HL-60/S4 treated with phorbol 12-myristate 13-acetate at 8.2 ng/mL for 4 days and 3 days (cell line): Measurements from ENCODE around the gene PHACTR3.
"Not testable (repeated sequence)": the region's sequence is repeated elsewhere in the genome, so short reads cannot be mapped to it uniquely, and the experiment has no call there.

Experiments used
- in situ Hi-C: fragments of 300-500 bp; cut with MboI; formaldehyde crosslinking; loops from 2 replicates; pipeline ENCODE4 v1.15.0; 2022; ENCODE audit warnings: low sequenced_read_pairs

Gene PHACTR3

DNA sequence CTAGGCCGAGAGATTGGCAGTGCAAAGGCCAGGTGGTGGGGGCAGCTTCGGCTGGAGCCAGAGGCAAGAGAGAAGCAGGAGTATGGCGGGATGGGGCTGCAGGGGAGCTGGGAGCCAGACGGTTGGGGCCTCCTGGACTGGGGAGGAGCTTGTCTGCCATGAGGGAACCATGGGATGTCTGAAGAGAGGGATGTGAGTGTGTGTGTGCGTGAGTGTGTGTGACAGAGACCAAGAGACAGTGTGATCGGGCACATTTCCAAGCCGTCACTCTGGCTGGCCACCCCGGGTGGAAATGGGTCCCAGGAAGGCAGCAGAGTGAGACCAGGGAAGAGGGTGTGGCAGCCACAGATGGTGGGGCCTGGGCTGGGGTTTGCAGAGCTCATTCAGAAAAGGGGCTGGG is 13.8 kb downstream of the PHACTR3 start:
- in situ Hi-C loops: no loop called here

DNA sequence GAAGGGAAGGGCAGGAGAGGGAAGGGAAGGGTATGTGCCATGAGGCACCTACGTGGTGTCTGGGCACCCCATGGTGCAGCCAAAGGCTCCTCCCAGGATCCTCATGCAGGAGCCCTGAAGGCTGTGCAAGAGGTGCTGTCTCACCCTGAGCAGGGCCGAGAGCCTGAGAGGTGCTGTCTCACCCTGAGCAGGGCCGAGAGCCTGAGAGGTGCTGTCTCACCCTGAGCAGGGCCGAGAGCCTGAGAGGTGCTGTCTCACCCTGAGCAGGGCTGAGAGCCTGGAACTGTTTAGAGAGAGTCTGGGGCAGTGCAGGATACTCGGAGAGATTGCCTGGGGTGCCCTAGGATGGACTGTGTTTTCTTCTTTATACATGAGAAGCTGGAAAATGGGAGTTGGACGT is 14.2 kb downstream of the PHACTR3 start:
- in situ Hi-C loops: not testable (repeated sequence)

DNA sequence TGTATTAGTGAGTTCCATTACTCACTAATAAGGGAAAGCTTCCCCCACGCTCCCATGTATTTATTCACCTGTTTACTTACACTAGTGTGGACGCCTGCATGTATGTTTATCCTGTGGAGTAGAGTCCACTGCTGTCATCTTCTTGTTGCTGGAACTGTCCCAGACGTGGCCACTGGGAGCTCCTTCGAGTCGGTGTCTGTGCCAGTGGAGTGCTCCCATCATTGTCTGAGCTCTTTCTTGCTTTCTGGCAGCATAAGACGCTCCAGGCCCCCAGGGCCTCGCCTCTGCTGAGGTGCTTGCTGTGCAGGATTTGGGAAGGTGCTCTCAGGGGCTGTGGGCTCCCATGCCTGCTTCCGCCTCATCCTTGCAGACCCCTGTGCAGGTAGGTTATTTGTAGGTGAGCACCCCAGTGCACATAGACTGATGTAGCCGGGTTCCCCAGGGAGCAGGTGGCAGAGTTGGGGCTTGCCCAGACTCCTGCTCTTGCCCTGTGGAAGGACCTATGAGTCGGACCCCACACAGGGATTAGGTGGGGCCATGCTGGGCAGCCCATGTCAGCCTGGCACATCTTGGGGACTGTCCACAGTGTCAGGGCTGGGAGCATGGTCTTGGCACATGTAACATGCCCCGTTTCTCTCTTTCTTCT is 16.6 kb downstream of the PHACTR3 start:
- in situ Hi-C loops: no loop called here

DNA sequence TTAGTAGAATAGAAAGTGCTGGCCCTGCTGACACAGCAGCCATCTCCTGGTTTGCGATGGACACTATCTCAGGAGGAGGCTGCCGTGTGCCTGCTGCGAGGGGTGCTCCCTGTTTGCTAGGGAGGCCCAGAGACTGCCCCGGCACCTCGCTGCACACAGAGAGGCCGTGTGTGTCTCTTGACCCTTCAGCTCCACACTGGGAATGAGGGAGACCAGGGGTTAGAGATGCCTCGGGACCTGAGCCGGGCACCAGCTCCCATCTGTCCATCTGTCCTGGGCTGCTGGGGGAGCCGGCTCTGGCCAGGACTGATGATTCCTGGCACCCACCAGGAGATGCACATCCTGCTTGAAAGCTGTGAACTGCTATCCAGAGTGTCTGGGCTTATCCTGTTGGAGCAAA is 18.2 kb downstream of the PHACTR3 start:
- in situ Hi-C loops: no loop called here

DNA sequence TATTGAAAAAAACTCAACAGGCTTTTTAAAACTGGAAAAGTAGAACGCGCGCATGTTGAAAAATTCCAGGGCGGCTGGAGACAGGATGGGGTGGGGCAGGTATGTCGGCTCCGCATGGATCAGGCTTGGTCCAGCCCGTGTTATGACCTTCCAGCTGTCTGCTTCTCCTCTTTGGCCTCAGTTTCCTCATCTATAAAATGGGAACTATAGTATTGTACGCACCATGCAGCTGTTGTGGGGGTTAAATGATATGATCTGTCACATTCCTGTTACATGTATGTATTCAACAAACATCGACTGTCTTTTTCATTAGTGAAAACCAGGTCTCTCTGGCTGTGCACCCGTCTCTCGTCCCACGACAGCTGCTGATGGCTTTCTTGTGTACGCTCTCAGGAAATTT is 18.8 kb downstream of the PHACTR3 start:
- in situ Hi-C loops: no loop called here

DNA sequence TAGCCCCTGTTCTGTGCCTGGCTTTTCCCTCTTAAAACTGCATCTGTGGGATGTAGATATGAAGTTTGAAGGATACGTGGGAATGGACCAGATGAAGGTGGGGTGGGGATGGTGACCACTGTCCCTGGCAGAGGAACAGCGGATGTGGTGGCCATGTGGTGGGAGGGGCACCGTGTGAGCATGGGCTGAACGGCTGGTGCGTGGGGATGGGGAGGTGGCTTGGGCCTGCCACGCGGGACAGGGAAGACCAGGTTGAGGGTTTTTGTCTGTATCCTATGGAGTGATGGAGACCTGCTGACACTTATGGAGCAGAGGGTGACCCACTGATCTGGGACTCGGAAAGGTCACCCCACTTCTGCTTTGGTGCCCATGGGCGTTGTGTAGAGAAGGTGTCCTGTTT is 19.2 kb downstream of the PHACTR3 start:
- in situ Hi-C loops: no loop called here

DNA sequence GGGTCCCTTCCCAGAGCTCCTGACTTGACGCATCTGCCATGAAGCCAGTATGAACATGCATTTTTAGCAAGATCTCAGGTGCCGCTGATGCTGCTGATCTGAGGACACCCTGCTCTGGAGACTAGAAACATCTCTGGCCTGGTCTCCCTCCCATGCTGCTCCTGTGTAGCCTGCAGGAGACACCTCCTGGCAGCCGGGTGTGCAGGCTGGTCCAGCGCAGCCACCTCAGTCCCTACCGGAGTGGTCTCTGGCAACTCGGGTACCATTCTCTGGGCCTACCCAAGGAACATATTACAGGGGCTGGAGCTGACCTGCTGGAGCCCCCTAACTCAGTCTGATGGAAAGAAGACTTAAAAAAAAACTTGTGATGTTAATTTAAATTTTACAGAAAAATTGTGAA is 20.1 kb downstream of the PHACTR3 start:
- in situ Hi-C loops: no loop called here

DNA sequence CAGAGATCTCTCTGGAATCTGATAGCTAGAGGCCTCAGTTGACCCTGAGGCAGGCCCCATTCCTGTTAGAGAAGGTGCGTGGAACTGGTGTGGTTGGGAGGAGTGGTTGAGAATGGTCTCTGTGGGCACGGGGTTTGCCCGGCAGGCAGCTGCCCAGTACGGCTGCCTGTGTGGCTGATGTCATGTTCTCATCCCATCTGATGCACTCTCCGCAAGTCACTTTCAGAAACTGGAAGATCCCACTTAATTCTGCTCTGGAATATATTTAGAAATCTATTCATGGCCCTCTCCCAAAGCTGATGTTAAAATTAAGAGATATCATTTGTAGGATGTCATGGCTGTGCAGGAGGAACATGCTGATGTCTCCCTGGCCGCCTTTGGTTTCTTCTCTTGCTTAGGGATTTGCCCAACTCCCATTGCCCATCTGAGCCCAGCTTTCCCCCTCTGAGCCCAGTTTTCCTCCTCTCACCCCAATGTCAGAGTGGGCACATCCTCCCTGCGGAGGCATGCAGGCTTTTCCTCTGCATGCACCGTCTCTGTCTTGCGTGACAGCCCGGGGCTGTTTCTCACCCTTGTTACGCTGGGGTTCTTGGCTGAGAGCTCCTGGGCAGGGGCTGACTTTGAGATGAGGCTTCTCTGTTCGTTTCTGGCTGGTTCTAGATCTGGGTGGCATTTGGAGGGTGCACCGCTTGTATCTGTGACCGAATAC is 21.0 kb downstream of the PHACTR3 start:
- in situ Hi-C loops: no loop called here

DNA sequence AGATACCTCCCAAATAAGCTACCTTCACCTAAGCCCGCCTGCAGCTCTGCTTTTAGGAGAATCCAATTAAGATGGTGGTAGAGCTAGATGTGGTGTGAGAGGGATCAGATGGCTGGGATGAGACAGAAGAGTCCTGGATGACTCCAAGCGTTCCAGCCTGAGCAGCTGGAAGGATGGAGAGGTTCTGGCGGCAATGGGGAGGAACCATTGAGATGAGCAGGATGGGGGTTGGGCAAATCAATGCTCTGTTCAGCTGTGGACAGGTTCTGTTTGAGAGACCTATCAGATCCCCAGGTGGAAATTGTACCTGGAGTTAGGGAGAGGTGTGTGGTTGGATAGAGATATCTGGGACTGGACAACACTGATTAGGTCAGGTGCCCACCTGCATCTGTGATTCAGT is 23.0 kb downstream of the PHACTR3 start:
- in situ Hi-C loops: no loop called here

DNA sequence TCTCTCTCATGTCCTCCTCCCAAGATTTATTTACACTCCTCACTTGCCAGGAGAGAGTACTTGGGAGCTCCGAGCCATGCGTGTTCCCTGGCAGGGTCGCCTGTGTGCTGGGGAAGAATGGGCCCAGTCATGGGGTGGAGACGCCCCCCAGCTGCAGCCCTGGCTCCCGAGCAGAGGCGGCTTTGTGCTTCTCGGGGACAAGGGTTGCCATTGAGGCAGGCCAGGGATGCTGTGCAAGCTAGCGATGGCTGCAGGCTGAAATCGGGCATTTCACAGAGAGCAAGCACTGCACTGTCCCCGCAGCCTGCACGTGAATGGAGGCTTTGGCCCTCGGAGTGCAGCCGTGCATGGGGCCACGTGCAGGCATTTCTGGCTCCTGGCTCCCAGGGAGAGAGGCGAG is 23.8 kb downstream of the PHACTR3 start:
- in situ Hi-C loops: no loop called here

DNA sequence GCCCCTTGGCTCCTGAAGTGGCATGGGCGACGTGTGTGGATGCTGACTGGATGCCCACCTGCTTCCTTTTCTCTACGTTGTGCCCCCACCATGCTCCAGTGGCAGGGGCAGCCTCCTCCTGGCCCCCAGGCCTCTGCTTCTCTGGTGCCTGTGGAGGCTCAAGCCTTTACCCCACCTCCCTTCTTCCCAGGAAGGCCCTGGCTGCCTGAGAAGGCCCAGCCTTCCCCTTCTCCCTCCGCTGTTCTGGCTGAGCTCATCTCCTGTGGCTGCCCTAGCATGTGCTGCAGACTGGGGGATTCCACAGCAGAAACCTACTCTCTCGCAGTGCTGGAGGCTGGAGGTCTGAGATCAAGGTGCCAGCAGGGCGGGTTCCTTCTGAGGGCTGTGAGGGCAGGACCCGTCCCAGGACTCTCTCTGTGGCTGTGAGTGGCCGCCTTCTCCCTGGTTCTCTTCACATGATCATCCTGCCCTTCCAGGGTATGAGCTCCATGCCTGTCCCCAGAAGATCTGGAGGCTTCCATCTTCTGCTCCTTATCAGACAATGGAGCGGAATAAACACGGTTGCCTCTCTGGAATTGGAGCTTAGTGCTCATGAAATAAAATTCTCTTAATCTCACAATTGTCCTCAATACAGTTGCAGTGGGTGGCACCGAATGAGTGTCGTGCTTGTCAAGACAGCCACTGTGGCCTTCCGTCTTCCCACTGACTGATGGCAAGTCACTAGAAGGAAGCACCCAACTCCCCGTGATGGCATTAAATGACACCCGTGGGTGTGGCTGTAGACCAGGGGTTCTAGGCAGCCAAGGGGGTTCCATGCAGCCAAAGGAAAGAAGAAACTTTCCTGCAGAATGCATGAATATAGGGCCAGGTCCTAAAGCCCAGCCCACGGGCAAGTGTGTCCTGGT is 25.1 kb downstream of the PHACTR3 start:
- in situ Hi-C loops: no loop called here

DNA sequence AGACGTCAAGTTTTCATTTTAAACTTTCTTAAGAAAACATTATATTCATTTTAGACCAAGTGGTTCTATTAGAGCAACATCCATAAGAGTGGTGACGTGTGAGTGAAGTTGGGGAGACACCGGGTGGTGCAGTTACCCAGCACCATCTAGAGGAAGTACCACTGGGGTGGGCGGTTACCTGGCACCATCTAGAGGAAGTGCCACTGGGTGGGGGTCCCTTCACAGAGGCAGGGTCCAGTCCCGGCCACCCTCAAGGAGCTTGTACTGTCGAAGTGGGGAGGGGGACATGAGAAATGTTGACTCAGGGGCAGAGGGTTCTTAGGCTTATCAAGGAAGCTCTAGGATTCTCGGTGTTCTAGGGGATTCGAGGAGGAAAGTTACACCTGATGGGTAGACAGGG is 26.2 kb downstream of the PHACTR3 start:
- in situ Hi-C loops: no loop called here

DNA sequence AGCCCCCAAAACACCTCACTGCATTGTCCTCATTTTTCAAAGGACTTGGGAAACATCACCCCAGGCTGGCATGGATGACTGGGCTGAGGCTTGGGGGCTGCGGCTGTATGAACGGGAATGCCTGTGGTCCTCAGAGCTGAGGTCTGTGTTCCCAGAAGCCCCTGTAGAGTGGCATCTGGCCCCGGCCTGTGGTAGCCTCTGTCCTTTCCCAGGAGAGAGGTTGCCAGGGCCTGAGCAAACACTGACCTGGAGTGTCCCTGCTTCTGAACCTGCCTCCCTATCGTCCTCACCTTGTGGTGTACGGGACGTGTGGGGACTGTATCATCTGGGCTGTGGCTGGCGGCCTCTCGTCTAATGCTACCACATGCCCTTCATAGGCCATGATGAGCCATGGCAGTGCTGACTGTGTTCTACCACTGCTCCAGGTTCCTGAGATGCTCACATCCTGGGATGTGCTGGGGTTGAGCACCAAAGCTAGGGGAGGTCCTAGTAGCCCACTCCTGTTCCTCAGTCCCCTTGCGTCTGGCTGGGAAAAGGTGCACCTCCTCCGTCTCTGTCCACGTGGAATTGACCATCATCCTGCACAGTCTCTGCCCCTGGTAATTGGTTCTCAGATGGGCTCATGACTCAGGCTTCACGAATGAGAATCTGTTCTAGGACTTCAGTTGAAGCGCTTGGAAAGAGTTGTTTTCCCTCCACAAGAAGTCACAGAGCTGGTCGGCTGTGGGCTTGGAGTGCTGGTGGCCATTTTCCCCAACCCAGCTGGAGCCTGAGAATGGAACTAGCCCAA is 27.6 kb downstream of the PHACTR3 start:
- in situ Hi-C loops: no loop called here

DNA sequence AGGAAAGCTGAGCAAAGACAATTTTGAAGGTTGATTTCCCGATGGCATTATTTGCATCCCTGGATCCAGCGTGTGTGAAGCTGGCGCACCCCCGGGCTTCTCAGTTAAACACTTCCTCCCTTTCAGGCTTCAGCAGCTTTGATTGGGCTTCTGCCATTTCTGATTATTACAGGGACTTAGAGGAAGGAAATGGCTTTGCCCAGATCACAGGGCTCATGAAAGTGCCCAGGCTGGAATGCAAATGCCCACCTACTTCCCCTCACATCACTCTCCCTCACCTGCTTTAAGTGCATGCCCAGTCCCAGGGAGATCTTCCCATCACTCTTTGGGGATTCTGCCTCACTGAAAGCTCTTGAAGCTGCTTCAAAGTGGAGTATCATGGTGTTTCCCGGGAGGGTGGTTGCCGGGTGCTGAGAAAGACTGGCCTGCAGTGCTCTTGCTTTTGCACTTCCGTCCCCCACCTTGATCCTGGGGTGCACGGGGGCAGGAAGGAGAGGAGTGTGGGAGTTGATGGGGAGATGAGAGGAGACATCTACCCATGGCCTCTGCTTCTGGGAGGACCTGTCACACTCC is 28.3 kb downstream of the PHACTR3 start:
- in situ Hi-C loops: no loop called here

DNA sequence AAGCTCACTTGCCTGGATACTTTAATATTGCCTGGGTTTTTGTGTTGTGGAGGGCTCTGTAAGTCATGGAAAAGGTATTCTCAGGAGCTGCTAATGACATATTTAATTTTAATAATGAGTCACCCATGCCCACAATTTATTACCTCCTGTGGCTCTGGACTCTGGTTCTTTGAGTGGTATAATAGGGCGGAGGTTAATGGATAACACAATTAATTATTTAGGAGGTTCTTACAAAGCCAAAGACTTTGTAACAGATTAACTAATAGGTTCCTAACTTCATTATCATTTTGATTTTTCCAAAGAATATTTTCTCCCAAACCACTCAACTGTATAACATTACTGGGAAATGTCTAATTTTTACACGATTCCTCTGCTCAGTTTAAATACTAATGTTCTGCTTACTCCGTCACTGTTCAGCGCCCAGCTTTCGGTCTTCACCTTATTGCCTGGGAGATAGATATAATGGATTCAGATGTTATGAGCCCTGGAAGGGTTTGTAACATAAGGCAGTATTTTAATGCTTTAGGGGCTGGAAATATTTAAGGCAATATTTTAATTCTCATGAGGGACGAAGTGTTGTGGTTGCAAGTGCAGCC is 29.4 kb downstream of the PHACTR3 start:
- in situ Hi-C loops: no loop called here

DNA sequence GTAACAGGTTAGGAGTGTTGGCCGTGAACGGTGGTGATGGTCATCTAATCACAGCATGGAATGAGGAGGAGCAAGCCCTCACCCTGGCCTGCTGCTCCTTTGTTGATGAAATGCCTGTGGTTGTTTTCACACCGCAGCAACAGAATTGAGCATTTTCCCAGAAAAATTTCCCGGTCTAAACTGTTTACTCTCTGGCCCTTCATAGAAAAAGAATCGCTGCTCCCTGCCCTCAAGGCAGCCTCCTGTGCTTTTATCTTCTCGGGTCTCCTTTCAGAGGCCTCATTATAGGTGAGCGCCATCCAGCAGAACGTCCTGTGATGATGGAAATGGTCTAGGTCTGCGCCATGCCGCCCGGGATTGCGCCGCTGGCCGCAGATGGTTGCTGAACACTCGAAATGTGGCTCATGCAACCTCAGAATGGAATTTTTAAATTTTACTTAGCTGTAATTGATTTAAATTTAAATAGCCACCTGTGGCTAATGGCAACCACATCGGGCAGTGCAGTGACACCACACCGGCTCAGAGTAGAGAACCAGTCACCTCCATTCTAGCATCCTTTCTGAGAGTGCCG is 30.2 kb downstream of the PHACTR3 start:
- in situ Hi-C loops: no loop called here

DNA sequence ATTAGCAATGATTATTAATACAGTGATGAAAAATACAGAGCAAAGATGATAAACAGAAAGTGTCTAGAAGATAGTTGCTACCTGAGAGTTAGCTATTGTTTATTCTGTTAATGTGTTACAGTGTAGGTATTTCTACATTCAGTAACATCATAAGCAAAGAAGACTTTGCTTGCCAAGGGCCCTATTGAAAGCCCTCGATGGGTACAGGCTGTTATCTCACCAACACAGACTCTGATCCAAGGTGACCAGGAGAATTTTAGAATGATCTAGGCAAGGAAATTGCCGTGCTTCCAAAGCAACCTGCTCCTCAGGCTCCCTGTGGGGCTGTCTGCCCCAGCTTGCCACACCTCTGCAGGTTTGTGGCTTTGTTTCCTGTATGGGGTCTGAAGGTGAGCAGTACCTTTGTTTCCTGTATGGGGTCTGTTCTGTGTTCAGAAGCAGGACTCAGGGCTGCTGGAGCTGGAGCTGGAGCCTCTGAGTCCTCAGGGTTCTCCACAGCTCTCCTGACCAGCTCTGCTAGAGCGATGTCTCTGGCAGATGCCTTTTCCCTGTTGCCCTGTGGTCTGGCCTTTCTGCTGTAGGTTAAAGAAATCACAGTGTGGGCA is 32.5 kb downstream of the PHACTR3 start:
- in situ Hi-C loops: no loop called here

DNA sequence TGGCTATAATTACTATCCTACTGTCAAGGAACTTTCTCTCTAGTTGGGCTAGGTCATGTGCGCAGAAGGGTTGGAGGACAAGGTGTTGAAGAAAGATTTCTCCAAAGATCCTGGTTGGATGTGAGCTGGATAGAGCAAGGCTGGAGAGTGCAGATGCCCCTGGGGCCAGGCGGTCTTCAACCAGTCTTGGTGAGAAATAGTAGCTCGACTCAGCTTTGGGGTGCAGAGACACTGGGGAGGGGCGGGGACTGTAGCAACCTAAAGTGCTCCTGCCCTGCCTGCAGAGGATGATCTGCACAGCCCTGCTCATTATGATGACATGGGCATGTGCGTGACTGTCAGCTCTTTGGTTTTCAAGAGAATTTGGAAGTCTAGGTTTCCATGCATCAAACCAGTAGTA is 35.9 kb downstream of the PHACTR3 start:
- in situ Hi-C loops: no loop called here

DNA sequence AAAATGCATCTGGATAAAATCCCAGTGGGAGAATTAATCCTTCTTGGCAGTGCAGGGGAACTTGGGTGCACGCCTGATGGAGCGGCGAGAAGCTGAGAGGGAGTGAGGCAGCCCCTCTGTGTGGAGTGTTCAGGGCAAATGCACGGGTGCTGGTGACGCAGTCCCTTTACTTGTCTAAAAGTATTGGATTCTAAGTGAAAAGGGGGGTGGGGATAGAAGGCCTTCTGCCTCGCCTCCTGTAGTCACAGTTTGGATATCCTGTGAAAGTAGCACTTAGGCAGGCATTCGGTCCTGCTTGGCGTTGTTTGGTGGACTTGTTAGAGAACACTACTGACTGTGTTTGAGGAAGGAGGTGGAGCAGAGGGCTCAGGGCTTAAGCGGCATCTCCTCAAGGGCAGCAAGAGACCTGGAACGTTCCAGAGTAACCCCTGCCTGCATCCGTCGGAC is 39.3 kb downstream of the PHACTR3 start:
- in situ Hi-C loops: no loop called here
